Stimulated activated CD4-positive, alpha-beta T cell treated with anti-CD3 and anti-CD28 coated beads, Interleukin-4, amount 100 ng/mL, for 24 hours (primary cell): ENCODE results near the gene CIPC.

ENCODE experiments used
- DNase-seq: peaks from one replicate; pipeline ENCODE4 v3.0.0-alpha.2; 2020

CIPC gene

GRCh38 chr14:77071938-77072388 is 26.1 kb upstream of the CIPC start:
- DNase-seq = no peak

GRCh38 chr14:77074969-77075368 is 23.1 kb upstream of the CIPC start:
- no peak for DNase-seq

GRCh38 chr14:77076113-77076631 is 21.9 kb upstream of the CIPC start:
- no peak for DNase-seq

- DNase-seq = no peak
Observed at GRCh38 chr14:77077040-77077439, 21.0 kb upstream of the CIPC start.

- DNase-seq = no peak
Observed at GRCh38 chr14:77082356-77082755, 15.7 kb upstream of the CIPC start.

- no peak for DNase-seq
Observed at GRCh38 chr14:77083082-77083481, 15.0 kb upstream of the CIPC start.

GRCh38 chr14:77084985-77085384 is 13.1 kb upstream of the CIPC start:
- DNase-seq = no peak

- DNase-seq = no peak
Observed at GRCh38 chr14:77085538-77085937, 12.5 kb upstream of the CIPC start.

- no peak for DNase-seq
Observed at GRCh38 chr14:77086017-77086727, 11.9 kb upstream of the CIPC start.

- DNase-seq = no peak
Observed at GRCh38 chr14:77086951-77087350, 11.1 kb upstream of the CIPC start.

GRCh38 chr14:77087631-77088030 is 10.4 kb upstream of the CIPC start:
- DNase-seq = no peak

GRCh38 chr14:77088219-77088618 is 9.8 kb upstream of the CIPC start:
- DNase-seq = no peak

- DNase-seq = no peak
Observed at GRCh38 chr14:77088645-77089044, 9.4 kb upstream of the CIPC start.

- DNase-seq = no peak
Observed at GRCh38 chr14:77091518-77091917, 6.5 kb upstream of the CIPC start.

- no peak for DNase-seq
Observed at GRCh38 chr14:77092676-77093075, 5.4 kb upstream of the CIPC start.

GRCh38 chr14:77094672-77095284 is 3.3 kb upstream of the CIPC start:
- peak; percentile 80 for DNase-seq

- no peak for DNase-seq
Observed at GRCh38 chr14:77097006-77097699, 905 bp upstream of the CIPC start.

GRCh38 chr14:77098529-77099353 is 683 bp downstream of the CIPC start:
- DNase-seq = no peak

GRCh38 chr14:77099425-77100167 is 1.5 kb downstream of the CIPC start:
- no peak for DNase-seq

GRCh38 chr14:77100961-77101360 is 2.9 kb downstream of the CIPC start:
- DNase-seq = no peak

GRCh38 chr14:77102154-77102553 is 4.1 kb downstream of the CIPC start:
- no peak for DNase-seq

GRCh38 chr14:77103475-77103874 is 5.4 kb downstream of the CIPC start:
- no peak for DNase-seq
